Limb (tissue), 2 donors: ENCODE results near the gene NOCT.
A peak's percentile ranks its signal among the peaks of the same experiment; 100 is the strongest.
"Not testable (repeated sequence)": the region's sequence is repeated elsewhere in the genome, so short reads cannot be mapped to it uniquely, and the experiment has no call there.

Experiments used
- DNase-seq, 2 donors: peaks; one replicate each; pipeline ENCODE4 v3.0.0-alpha.2; 2016; ENCODE audit errors: extremely low spot score in 2 of 2

Gene NOCT

GRCh38 chr4:139015269-139015947 is at the start of gene NOCT:
Gene NOCT, plus strand, starts transcription at chr4:139015781. Its CDS starts 201 bp downstream, at chr4:139015982.
- peak; percentile 86 to 91 for DNase-seq

- DNase-seq, result no peak
These were observed 48.3 kb upstream of the NOCT start for GRCh38 chr4:138967313-138967712.

GRCh38 chr4:138972956-138973801 is 42.4 kb upstream of the NOCT start:
- peak in 1 of 2 donors; percentile 35 for DNase-seq

- DNase-seq, result no peak
These were observed 40.4 kb upstream of the NOCT start for GRCh38 chr4:138975225-138975624.

- DNase-seq, result no peak
These were observed 39.1 kb upstream of the NOCT start for GRCh38 chr4:138976526-138976925.

GRCh38 chr4:138977524-138977923 is 38.1 kb upstream of the NOCT start:
- no peak for DNase-seq

GRCh38 chr4:138978028-138978585 is 37.5 kb upstream of the NOCT start:
- no peak for DNase-seq

GRCh38 chr4:138978600-138978999 is 37.0 kb upstream of the NOCT start:
- DNase-seq, result no peak

GRCh38 chr4:138979742-138980141 is 35.8 kb upstream of the NOCT start:
- DNase-seq, result no peak

- DNase-seq, result peak in 1 of 2 donors; percentile 30
These were observed 33.6 kb upstream of the NOCT start for GRCh38 chr4:138981930-138982390.

GRCh38 chr4:138982754-138983153 is 32.8 kb upstream of the NOCT start:
- no peak for DNase-seq

GRCh38 chr4:138983690-138984089 is 31.9 kb upstream of the NOCT start:
- DNase-seq, result no peak

- no peak for DNase-seq
These were observed 30.9 kb upstream of the NOCT start for GRCh38 chr4:138984647-138985046.

- DNase-seq, result no peak
These were observed 22.9 kb upstream of the NOCT start for GRCh38 chr4:138992676-138993075.

GRCh38 chr4:138996090-138996489 is 19.5 kb upstream of the NOCT start:
- no peak for DNase-seq

GRCh38 chr4:138999666-139000065 is 15.9 kb upstream of the NOCT start:
- DNase-seq, result no peak

GRCh38 chr4:139000134-139000533 is 15.4 kb upstream of the NOCT start:
- DNase-seq, result not testable (repeated sequence)

- not testable (repeated sequence) for DNase-seq
These were observed 14.2 kb upstream of the NOCT start for GRCh38 chr4:139001430-139001829.

- not testable (repeated sequence) for DNase-seq
These were observed 11.9 kb upstream of the NOCT start for GRCh38 chr4:139003668-139004067.

- DNase-seq, result no peak
These were observed 9.8 kb upstream of the NOCT start for GRCh38 chr4:139005774-139006173.

- no peak for DNase-seq
These were observed 7.9 kb upstream of the NOCT start for GRCh38 chr4:139007640-139008039.

GRCh38 chr4:139008278-139008677 is 7.3 kb upstream of the NOCT start:
- DNase-seq, result not testable (repeated sequence)
